Eye (tissue), 1 donor: ENCODE results near the gene SSTR3.
"Not testable (repeated sequence)": the region's sequence is repeated elsewhere in the genome, so short reads cannot be mapped to it uniquely, and the experiment has no call there.

ENCODE experiments used
- DNase-seq: peaks from one replicate; pipeline ENCODE4 v3.0.0-alpha.2; 2015

The SSTR3 gene

GRCh38 chr22:37241351-37242142, 29.3 kb upstream of the SSTR3 start:
- DNase-seq = no peak

- no peak for DNase-seq
These were observed 28.7 kb upstream of the SSTR3 start for GRCh38 chr22:37240941-37241320.

- no peak for DNase-seq
These were observed 28.1 kb upstream of the SSTR3 start for GRCh38 chr22:37240240-37240940.

GRCh38 chr22:37239336-37240239, 27.3 kb upstream of the SSTR3 start:
- no peak for DNase-seq

- no peak for DNase-seq
These were observed 25.3 kb upstream of the SSTR3 start for GRCh38 chr22:37237371-37238268.

GRCh38 chr22:37235897-37236607, 23.8 kb upstream of the SSTR3 start:
- DNase-seq = no peak

GRCh38 chr22:37234736-37235711, 22.7 kb upstream of the SSTR3 start:
- no peak for DNase-seq

GRCh38 chr22:37233751-37234631, 21.7 kb upstream of the SSTR3 start:
- DNase-seq = no peak

- DNase-seq = not testable (repeated sequence)
These were observed 21.1 kb upstream of the SSTR3 start for GRCh38 chr22:37233371-37233750.

- DNase-seq = no peak
These were observed 20.1 kb upstream of the SSTR3 start for GRCh38 chr22:37232140-37232998.

GRCh38 chr22:37231406-37232139, 19.3 kb upstream of the SSTR3 start:
- no peak for DNase-seq

- no peak for DNase-seq
These were observed 18.6 kb upstream of the SSTR3 start for GRCh38 chr22:37230673-37231405.

- DNase-seq = no peak
These were observed 17.8 kb upstream of the SSTR3 start for GRCh38 chr22:37229805-37230672.

GRCh38 chr22:37229012-37229804, 16.9 kb upstream of the SSTR3 start:
- DNase-seq = no peak
